IPS-NIHi7 (cell line): ENCODE data around the gene FALEC.

Experiments
- DNase-seq: peaks from one replicate; pipeline ENCODE4 v3.0.0; 2012; ENCODE audit warnings: mixed read lengths; ENCODE audit errors: extremely low spot score

FALEC gene

GRCh38 chr1:150515328-150516049, at the start of gene FALEC:
Gene FALEC (plus strand): TSS chr1:150515752.
- peak; percentile 100 for DNase-seq

- no peak for DNase-seq
Measured at GRCh38 chr1:150466964-150467363, 48.6 kb upstream of the FALEC start.

DNA sequence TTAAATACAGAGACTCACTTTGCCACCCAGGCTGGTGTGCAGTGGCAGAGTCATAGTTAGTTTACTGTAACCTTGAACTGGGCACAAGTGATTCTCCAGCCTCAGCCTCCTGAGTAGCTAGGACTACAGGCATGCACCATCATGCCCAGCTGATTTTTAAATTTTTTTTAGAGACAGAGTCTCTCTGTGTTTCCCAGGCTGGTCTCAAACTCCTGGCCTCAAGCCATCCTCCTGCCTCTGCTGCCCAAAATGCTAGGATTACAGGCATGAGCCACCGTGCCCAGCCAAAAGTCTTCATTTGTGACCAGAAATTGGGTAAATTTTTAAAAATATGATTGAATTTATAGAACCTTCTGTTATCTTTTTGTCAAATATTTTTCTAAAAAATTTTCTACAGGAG, 46.3 kb upstream of the FALEC start:
- no peak for DNase-seq

GRCh38 chr1:150472601-150473200, 42.9 kb upstream of the FALEC start:
- DNase-seq = no peak

DNA sequence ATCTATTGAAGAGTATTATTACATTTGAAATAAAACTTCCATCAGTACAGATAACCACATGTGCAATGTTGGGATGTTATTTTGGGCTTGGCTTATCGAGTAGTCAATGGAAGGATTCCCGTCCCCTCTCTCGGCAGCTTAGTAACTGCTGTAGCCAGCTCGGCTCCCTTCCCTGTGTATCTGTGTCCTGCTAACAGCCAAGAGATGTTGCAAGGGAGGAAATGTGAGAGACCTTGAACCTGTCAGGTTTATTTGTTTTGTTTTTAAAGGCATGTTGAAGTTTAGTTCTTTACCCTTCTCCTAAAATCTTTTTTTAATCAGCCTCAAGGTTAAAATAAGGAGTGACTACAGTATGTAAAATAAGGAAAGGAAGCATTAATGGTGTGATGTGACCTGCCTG, 41.9 kb upstream of the FALEC start:
- DNase-seq = no peak

DNA sequence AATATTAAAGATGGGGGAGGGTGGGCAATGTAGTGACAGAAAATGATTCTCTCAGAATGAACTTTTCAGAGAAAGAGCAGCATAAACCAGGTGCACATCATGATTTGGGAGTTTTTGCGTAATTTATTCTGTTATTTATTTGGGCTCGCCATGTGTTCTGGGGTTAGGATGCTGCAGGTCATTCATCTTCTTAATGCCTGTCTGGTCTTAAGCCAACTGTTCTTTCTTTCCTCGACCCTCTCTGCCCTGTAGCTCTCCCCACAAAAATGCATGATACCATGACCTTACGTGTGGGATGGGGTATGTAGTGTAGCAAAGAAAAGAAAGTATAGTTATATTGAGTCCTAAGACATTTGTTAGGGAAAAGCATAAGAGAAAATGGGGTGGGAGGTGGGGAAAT, 40.7 kb upstream of the FALEC start:
- no peak for DNase-seq

GRCh38 chr1:150476754-150477153, 38.8 kb upstream of the FALEC start:
- no peak for DNase-seq

- no peak for DNase-seq
Measured at GRCh38 chr1:150477320-150477719, 38.2 kb upstream of the FALEC start.

GRCh38 chr1:150477733-150478132, 37.8 kb upstream of the FALEC start:
- no peak for DNase-seq

GRCh38 chr1:150479370-150479769, 36.2 kb upstream of the FALEC start:
- DNase-seq = no peak

DNA sequence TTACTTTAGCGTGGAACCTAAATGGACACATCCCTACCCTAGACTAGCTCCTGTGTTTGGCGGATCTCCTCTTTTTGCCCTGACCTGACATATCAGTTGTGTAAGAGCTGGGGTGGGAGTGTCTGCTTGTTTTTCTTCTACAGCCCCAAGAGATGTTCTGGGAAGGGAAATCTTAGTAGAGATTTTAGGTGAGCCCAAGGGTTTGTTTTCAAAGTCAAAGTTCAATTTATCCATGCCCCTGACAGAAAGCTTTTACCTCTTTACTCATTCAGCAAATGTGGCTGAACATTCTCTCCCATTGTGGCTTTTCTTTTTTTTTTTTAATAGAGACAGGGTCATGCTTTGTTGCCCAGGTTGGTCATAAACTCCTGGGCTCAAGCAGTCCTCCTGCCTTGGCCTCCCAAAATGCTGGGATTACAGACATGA, 35.6 kb upstream of the FALEC start:
- no peak for DNase-seq

GRCh38 chr1:150484431-150484830, 31.1 kb upstream of the FALEC start:
- DNase-seq = no peak

GRCh38 chr1:150484861-150485260, 30.7 kb upstream of the FALEC start:
- no peak for DNase-seq

DNA sequence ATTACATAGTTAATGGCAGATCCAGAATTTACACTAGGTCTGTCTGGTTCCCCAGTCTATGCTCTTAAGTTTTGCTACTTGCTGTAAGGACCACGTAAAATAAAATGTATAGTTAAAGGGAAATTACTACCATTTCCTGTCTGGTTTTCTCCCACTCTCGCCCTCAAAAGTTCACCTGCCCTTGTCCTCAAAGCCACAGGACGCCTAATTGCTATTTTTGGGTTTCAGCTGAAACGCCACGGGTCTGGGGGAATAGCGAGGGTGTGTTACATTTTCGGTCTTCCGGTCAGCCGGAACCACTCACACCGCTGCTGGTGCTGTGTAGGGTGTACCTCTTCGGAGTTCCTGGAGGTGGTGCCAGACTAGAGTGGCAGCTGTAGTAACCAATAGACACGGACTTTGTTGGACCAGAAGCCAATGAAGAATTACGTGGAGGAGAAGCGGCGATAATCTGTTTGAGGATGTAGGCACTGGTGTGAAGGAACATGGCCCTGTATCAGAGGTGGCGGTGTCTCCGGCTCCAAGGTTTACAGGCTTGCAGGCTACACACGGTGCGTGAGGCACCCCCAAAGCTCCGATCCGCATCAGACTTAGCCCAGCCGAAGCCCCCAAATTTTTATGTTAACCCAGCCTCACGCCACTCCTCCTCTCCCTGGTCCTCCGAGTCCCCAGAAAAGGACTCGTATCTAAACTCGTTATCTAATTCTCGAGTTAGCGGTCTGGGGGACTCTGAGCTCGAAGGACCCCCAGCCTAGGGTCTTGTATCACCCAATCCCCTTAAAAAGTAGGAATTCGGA, 28.4 kb upstream of the FALEC start, which contains the start of gene TARS2:
TARS2 (plus strand) TSS at position 454 of the 797 bp plus-strand sequence; CDS start at position 486, 32 bp downstream.
- DNase-seq = peak; percentile 98

- no peak for DNase-seq
Measured at GRCh38 chr1:150487763-150488115, 27.8 kb upstream of the FALEC start.

GRCh38 chr1:150493175-150493574, 22.4 kb upstream of the FALEC start:
- no peak for DNase-seq

DNA sequence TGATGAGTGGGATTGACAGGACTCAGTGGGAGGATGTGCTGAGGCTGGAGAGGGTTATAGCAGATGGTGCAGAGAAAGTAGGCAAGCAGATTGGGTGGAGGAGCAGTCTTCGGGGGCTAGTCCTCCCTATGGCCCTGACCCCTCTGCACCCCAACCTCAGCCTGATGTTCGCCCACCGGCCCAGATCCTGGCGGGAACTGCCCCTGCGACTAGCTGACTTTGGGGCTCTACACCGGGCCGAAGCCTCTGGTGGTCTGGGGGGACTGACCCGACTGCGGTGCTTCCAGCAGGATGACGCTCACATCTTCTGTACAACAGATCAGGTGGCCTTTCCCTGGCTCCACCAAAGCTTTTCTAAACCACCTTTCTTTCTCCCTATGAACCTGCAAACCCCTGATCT, 17.2 kb upstream of the FALEC start:
- DNase-seq = no peak

DNA sequence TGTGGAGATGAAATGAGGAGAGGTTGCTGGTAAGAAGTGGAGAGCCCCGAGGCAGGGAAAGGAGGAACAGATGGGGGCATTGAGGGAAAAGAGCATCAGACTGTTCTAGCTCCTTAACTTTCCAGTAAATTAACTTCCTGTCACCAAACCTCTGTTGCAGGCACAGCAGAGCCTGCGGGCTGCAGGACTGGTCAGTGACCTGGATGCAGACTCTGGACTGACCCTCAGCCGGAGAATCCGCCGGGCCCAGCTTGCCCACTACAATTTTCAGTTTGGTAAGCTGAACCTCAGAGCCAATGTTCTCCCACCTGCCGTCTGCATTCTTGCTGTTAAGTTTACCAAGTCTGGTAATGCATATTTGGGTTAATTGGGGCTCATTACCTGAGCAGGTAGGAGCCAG, 10.1 kb upstream of the FALEC start:
- no peak for DNase-seq

DNA sequence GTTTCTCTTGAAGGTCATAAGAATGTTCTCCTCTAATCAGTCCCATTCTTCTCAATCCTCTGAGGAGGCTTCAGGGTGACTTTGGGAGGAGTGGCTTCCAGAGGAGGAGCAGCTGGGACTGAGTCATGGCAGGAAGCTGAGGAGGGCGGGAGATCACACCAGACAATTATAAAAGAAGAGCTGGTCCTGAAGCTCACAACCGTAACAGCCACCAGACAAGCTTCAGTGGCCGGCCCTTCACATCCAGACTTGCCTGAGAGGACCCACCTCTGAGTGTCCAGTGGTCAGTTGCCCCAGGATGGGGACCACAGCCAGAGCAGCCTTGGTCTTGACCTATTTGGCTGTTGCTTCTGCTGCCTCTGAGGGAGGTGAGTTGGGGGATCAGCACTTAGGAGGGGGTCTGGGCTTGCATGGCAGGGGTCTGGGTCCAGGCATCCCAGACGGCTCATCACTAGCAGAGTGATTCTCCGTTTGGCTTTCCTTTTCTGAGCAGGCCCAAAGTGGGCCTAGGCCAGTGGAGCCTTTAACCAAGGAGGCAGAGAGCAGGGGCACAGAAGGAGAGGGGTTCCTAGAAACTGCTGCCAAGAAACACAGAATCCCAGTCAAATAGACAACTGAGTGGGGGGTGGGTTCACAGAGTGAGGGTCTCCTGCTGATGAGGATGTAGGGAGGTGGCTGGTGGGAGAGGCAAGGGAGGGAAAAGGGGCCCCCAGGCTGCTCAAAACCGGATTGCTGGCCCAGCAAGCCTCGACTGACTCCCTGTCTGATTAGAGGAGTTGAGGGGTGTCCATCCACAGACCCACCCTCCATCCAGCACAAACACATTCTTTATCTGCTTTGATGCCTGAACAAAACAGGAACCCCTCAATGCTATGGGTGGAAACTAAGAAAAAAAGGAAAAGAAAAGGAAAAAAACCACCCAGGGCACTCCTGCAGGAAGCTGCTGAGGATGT, 7.4 kb upstream of the FALEC start, which contains the start of gene ECM1:
ECM1 (plus strand) TSS at position 198 of the 953 bp plus-strand sequence; CDS start at position 299, 101 bp downstream.
- DNase-seq = peak; percentile 55

DNA sequence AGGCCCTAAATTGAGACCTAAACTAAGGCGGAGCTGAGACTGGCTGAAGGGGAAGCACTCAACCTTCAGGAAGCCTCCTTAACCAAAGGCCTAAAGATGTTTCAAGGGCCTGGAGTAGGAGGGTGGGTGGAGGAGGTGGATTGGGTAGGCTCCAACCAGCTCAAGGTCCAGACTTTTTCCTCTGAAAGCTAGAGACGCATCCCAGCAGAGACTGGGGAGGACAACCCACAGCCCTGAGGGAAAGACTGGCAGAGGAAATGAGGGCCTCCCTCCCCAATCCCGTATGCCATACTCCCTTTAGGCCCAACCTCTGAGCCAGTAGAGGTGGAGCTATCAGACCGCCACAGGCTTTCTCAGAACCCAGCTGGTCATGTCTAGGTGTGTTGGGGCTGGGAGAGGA, 6.6 kb upstream of the FALEC start:
- DNase-seq = no peak

- no peak for DNase-seq
Measured at GRCh38 chr1:150511551-150511950, 4.0 kb upstream of the FALEC start.
